KOPT-K1 (cell line): ENCODE results near the gene XRN2.

Source experiments
- H3K27ac ChIP-seq: fragments of 200-600 bp; sonication (generic); 2 replicates; pipeline ENCODE4 v1.5.1; 2016; ENCODE audit warnings: antibody characterized with exemption, mild to moderate bottlenecking, low read depth, low read length; ENCODE audit not compliant: poor library complexity, severe bottlenecking
- H3K36me3 ChIP-seq: fragments of 200-600 bp; sonication (generic); 2 replicates; pipeline ENCODE4 v1.5.1; 2017; ENCODE audit warnings: antibody characterized with exemption, mild to moderate bottlenecking, low read length, moderate library complexity; ENCODE audit not compliant: insufficient read depth
- H3K9me3 ChIP-seq: fragments of 200-600 bp; sonication (generic); 2 replicates; pipeline ENCODE4 v1.5.1; 2017; ENCODE audit warnings: antibody characterized with exemption, low read length, mild to moderate bottlenecking; ENCODE audit not compliant: insufficient read depth, poor library complexity, severe bottlenecking

The XRN2 gene

DNA sequence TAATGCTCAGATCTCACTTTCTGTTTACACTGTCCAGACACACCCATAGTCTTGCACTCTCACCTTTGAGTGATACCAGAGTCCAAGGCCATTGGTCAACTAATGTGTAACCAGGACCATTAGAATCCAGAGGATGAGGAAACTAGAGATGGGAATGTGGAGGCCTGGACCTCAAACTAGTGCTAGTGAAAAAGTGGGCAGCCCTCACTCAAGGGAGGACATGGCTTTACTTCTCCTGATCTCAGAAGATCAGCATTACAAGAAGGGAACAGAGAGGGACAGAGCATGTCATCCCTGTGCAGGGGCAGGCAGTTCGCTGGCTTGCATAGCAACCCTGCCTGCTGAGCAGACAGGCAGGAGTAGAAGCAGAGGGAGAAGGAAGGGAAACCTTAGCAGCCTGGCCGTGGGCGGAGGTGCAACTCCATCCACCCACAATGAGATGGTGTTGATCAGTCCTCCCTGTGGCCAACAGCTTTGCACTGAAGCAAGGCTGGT, 22.6 kb upstream of the XRN2 start:
- Histone ChIP-seq H3K36me3 (no peaks in the 10 kb centered on the region), H3K9me3 (no peaks in the 10 kb centered on the region), H3K27ac (no peak overlapping the region)

DNA sequence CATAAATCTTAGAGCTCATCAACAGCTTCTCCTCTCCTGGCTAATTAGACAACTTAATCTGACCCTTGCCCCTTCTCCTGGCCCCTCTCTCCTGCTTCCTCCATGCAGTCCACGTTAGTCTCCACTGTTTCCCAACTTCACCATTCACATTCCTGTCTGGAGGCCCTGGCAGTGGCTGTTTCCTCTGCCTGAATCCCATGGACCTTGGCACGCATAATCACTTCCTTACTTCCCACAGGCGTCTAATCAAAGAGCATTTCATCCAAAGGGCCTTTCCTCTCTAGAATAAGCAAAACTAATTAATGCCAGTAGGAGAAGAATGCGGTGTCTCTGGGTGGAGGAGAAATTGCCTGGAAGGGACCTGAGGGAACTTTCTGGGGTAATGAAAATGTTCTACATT, 16.4 kb upstream of the XRN2 start:
- no peaks in the 10 kb centered on the region for H3K36me3 ChIP-seq
- no peak overlapping the region for H3K27ac ChIP-seq
- H3K9me3 ChIP-seq: no peaks in the 10 kb centered on the region

DNA sequence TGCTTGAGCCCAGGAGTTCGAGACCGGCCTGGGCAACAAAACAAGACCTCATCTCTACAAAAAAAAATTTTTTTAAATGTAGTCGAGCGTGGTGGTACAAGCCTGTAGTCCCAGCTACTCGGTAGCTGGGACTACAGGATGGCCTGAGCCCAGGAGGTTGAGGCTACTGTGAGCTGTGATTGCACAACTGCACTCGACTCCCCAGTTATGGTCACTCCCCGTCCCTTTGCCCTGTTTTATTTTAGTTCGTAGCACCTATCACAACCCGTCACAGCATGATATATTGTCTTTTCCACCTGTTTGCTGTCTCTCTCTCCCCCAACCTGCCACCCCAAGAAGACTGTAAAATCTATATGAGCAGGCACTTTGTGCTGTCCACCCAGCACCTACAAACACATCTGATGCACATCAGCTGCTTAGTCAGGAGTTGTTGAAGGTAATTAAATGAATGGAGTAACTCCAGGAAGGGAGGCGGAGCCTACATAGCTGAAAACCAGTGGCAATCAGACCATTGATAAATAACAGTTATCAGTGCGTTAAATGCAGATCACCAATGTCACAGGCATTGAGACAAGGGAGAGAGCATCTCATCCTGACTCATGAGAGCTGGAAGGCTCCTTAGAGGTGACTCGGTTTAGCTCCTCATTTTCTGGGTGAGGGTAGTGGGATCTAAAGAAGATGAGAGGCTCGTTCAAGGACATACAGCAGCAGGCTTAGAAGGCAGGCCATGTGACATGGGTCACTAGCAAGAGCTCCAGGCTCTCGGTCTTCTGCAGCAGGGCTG, 14.4 kb upstream of the XRN2 start:
- no peaks in the 10 kb centered on the region for H3K36me3 ChIP-seq
- no peak overlapping the region for H3K27ac ChIP-seq

DNA sequence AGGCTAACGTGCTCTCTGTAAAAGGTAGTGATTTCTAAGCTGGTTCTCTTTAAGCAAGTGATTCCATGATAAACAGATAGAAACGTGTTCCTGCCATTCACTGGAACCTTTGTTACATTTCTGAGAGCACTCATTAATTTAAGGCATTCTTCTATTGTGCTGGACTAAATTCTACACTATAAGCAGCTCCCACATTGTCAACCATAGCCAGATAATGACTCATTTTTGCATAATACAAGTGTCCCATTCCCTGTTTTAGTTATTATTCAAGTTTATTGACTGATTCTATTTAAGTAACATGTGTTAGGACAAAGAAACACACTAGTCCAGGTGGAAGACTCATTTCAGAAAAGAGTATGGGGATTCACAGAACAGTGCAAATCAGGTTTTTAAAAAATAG, 13.5 kb upstream of the XRN2 start:
- Histone ChIP-seq H3K9me3 (no peaks in the 10 kb centered on the region), H3K36me3 (no peaks in the 10 kb centered on the region), H3K27ac (no peak overlapping the region)

More for the DNA sequence above, 14.4 kb upstream of the XRN2 start:
- H3K9me3 ChIP-seq: no peaks in the 10 kb centered on the region

DNA sequence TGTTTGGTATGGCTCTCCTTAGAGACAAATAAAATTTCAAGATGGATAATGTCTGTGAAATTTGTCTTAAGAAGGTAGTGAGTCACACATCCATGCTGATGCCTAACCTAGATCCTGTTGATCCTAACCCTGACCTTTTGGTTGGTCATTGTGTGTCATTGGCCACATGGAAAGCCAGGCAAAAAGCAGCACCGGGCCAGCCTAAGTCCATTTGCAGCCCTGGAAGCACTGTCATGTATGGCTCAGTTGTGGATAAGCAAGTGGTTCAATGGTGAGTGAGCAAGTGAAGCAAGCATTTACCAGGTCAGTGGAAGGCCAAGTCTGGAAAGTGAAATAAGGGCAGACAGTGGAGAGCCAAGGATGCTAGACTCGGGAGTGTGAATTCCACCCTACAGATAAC, 12.1 kb upstream of the XRN2 start:
- no peak overlapping the region for H3K27ac ChIP-seq
- no peaks in the 10 kb centered on the region for H3K9me3 ChIP-seq
- no peaks in the 10 kb centered on the region for H3K36me3 ChIP-seq

DNA sequence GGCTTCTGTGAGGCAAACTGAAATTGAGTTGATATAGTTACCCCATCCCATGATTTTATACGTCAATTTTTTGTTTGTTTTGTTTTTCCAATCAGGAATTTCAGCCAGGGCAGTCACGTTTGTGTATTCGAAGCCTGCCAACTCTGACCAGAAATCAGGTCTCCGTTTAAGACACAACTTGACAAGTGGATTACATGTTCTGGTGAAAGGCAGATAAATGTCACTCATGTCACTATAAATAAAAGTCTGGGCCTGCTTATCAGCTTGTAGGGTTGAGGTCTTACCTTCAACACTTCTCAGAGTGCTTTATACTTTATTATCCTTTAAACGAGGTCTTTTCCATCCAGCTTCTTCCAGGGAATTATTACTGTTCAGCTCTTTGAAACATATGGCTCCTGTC, 8.4 kb upstream of the XRN2 start:
- no peak overlapping the region for H3K27ac ChIP-seq
- H3K9me3 ChIP-seq: no peaks in the 10 kb centered on the region
- no peaks in the 10 kb centered on the region for H3K36me3 ChIP-seq

DNA sequence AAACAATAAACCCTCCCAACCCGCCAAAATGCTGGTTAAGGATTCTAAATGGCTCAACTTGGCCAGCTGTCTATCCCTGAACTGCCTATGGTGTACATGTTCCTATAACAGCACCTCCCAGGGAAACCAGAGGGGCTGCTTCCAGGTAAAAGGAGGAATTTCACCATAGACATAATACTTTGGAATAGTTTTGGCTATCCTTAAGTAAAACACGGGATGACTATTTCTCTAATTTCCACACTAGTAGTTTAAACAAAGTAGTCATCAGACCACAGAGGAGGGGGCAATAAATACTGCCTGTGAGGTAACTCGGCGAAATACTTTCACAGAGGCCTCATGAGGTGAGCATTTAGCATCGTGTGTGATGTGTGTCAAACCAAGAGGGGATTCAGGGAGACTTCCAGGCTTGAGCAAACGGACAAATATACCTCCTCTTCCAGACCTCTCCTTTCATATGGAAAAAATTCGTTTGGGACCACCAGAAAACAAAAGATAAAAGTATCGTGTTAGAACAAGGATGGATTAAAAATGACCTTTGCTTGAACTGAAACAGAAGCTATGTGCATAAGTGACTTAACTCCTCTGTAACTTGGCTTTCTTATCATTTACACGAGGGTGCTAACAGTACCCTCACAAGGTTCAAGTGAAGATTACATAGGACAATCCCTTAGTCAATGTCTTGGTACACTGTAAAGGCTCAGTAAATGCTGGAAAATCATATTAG, 1.0 kb upstream of the XRN2 start:
- H3K27ac ChIP-seq: peak overlapping the region; percentile 91
- peaks cover 7% of the 10 kb centered on the region; the same call in 1 of the 2 replicates for H3K36me3 ChIP-seq
- H3K9me3 ChIP-seq: no peaks in the 10 kb centered on the region

DNA sequence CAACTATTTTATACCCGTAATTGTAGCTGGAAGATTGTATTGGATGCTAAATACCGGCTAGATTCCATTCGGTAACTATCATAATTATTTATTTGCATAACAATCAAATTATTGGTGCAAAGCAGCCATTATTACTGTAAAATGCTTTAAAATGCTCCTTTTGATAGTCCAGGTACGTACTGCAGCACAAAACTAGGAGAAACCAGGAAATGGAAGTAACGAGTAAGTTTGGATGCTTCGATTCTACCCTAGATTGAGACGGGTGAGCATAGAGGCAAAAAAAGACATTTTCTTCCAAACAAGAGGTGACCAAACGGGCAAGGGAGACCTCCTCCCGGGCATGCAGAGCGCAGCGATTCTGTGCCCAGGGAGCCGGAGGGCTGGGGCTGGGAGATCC, 469 bp upstream of the XRN2 start:
- H3K9me3 ChIP-seq: no peaks in the 10 kb centered on the region
- H3K36me3 ChIP-seq: peaks cover 7% of the 10 kb centered on the region; the same call in 1 of the 2 replicates
- peak overlapping the region; percentile 91 for H3K27ac ChIP-seq

DNA sequence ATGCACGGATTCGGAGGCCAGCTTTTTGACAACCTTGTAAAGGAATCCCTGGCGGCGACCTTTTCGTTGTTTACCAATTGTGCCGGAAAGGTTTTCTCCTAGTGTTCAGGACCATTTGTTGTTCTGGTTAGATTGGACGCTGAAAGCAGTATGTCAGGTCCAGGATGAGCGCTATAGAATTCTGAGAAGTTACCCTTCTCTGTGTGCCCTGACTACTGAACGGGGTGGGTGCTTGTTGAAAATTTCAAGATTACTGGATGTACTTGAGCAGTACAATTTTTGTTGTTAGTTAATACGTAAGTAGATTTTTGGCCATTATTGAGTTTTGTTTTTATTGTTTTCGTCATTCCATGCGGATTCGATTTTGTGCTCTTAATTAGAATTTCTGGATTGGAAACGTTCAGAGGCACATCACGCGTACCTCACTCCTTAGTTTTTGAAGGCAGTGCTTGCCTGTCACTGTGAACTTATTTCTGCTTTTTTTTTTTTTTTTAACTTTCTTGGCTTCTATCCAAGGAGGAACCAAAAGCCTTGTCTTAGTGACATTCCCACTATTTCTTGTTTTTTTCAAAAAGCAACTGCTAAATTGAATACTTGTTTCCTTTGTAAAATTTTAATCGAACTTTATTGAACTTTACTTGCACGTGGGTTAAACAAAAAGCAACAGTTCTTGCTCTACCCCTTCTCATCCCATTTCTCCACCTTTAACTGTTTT, 898 bp downstream of the XRN2 start:
- H3K36me3 ChIP-seq: peaks cover 19% of the 10 kb centered on the region
- H3K9me3 ChIP-seq: peaks cover 7% of the 10 kb centered on the region
- peak overlapping the region; percentile 91 for H3K27ac ChIP-seq

DNA sequence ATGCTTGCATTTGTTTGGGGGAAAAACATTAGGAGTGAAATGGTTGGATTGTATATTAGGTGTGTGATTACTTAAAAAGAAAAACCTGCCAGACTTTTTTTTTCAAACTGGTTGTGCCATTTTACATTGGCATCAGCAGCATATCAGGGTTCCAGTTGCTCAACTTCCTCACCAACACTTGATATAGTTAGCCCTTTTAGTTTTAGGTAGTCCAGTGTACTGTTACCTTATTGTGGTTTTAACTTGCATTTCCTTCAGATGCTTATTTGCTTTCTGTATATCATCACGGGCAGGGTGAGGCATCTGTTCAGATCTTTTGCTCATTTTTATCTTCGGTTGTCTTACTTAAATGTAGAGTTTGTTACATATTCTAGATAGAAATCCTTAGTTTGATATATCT, 5.2 kb downstream of the XRN2 start:
- Histone ChIP-seq H3K27ac (no peak overlapping the region), H3K9me3 (peaks cover 7% of the 10 kb centered on the region), H3K36me3 (peaks cover 41% of the 10 kb centered on the region)

DNA sequence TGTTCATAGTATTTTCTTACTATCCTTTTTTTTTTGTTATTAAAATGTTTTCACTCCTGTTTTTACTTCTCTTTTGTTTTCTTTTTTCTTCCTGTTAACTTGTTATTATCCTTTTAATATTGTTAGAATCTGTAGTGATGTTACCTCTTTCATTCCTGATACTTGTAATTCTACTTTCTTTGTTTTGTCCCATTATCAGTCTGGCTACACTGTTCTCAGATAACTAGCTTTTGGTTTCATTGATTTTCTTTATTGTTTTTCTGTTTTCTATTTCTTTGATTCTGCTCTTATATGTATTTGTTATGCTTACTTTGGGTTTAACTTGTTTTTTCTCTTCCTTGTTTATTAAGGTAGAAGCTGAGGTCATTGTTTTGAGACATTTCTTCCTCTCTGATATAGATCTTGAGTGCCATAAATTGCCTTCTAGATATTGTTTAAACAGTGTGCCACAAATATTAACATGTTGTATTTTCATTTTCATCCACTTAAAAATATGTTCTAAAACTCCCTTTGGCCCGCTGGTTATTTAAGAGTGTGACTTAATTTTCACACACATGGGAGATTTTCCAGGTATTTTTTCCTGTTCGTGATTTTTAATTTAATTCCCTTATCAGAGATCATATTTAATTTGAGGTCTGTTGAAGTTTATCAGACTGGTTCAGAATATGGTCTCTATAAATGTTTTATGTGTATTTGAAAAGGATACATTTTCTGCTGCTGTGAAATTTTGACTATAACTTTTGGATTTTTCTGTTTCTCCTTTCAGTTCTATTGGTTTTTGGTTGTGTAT, 6.7 kb downstream of the XRN2 start:
- H3K36me3 ChIP-seq: peaks cover 38% of the 10 kb centered on the region
- peaks cover 7% of the 10 kb centered on the region for H3K9me3 ChIP-seq
- no peak overlapping the region for H3K27ac ChIP-seq

DNA sequence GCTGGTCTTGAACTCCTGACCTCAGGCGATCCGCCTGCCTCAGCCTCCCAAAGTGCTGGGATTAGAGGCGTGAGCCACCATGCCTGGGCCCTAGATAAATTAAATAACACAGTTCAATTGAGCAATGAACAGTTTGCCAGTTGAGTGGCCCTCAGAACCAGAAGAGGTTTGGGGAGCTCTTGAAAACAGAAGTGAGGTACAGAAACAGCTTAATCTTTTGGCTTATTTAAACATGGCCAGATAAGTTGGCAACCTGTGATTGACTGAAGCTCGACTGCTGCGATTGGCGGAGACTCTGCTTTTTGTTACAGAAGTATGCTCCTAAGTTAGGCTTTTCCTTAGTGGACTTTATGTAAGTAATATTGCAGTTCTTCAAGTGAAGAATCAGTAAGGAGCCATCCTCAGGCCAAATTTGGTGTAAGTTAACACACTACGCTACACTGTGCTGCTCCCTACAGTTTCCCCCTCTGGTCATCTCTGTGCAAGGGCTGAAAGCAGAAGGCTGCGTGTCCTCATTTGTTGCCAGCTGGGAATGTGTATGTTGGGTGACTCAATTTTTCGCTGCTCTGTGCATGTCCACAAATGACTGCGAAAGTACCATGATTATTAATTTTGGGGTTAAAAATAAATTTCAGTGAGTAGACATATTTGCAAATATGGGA, 9.8 kb downstream of the XRN2 start:
- H3K9me3 ChIP-seq: peaks cover 6% of the 10 kb centered on the region
- H3K27ac ChIP-seq: no peak overlapping the region
- H3K36me3 ChIP-seq: peaks cover 32% of the 10 kb centered on the region

DNA sequence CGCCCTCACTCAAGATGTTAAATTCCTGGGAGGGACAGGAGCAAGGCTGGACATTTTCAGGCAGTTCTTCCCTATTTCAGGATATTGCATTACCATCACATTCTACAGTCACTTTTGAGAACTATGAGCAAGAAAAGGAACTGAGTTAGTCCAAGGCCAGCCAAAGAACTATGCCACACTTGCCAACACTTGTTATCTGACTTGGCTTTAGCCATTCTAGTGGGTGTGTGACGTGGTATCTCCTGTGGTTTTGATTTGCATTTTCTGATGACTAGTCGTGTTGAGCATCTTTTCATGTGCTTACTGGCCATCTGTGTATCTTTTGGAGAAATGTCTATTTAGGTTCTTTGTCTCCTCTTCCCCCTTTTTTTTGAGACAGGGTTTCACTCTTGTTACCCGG, 12.0 kb downstream of the XRN2 start:
- H3K9me3 ChIP-seq: peaks cover 10% of the 10 kb centered on the region
- H3K36me3 ChIP-seq: peaks cover 21% of the 10 kb centered on the region
- no peak overlapping the region for H3K27ac ChIP-seq

DNA sequence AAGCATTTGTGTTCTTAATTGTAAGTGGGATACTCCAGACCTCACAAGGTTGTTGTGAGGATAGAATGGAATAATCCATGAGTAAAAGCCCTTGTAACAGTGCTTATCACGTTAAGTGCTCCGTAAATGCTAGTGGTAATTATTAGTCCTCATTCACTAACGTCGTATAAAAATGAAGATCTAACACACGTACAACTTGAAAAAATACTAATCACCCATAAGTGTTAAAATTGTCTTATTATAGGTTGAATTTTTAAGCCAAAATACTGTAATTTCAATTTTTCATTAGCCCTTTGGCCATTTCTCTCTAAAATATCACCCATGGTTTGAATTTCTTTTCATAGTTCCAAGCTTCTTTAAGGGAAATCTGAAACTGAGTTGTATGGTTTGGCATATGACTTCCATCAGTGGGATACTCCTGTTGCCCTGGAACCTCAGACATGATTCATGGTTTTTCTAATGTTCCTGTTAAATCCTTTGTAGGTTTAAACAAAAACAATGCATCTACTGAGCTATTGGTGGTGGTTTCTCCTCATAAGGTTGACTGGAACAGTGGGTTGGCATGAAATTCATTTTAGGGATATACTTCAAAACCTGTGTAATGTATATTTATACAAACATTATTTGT, 19.1 kb downstream of the XRN2 start:
- Histone ChIP-seq H3K27ac (no peak overlapping the region), H3K36me3 (peaks cover 18% of the 10 kb centered on the region), H3K9me3 (peaks cover 33% of the 10 kb centered on the region)
